Rectal smooth muscle tissue (tissue), 1 donor: ENCODE results near the gene ST14.

ENCODE experiments used
- H3K27ac ChIP-seq: one replicate; pipeline ENCODE4 v1.7.0; 2013; ENCODE audit warnings: low read depth, low read length, inconsistent platforms
- H3K27me3 ChIP-seq: one replicate; pipeline ENCODE4 v1.7.0; 2013; ENCODE audit warnings: low read length; ENCODE audit not compliant: control insufficient read depth, insufficient read depth
- H3K36me3 ChIP-seq: one replicate; pipeline ENCODE4 v1.7.0; 2013; ENCODE audit warnings: low read length; ENCODE audit not compliant: control insufficient read depth, insufficient read depth
- H3K4me1 ChIP-seq: one replicate; pipeline ENCODE4 v1.7.0; 2013; ENCODE audit warnings: low read length; ENCODE audit not compliant: control insufficient read depth, insufficient read depth
- H3K4me3 ChIP-seq: one replicate; pipeline ENCODE4 v1.7.0; 2013; ENCODE audit warnings: low read length
- H3K9ac ChIP-seq: one replicate; pipeline ENCODE4 v1.7.0; 2013; ENCODE audit warnings: low read length

ST14 gene

DNA sequence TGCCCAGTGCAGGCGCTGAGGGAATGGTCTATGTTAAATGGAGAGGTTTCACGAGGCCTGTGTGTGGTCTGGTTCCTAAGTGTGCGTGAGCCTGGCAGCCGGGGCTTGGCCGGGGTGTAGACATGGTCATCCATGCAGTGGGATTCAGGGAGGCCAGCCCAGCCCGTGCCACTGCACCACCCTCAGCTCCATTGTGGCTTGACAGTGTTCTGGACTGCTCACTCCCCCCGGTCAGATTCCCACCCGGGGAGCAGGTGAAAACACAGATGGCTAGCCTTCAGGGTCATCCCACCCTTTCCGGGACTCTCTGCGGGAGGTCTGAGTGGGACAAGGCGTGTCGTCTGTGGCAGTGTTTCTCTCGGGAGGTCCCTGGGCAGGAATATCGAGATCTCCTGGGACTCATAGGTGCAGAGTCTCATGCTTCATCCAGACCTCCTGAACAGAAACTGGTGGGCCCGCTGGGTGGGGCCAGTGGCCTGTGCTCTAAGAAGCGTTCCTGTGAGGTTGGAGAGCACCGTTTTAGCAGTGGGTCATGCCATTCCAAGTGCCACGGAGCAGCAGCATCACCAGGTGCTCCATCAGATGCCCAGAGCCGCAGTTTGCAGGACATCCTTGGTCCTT is 52.3 kb downstream of the ST14 start:
- Histone ChIP-seq H3K4me3 (no peak overlapping the region), H3K4me1 (no peaks in the 10 kb centered on the region), H3K27me3 (no peaks in the 10 kb centered on the region), H3K9ac (no peak overlapping the region), H3K27ac (no peak overlapping the region), H3K36me3 (peaks cover 4% of the 10 kb centered on the region)

DNA sequence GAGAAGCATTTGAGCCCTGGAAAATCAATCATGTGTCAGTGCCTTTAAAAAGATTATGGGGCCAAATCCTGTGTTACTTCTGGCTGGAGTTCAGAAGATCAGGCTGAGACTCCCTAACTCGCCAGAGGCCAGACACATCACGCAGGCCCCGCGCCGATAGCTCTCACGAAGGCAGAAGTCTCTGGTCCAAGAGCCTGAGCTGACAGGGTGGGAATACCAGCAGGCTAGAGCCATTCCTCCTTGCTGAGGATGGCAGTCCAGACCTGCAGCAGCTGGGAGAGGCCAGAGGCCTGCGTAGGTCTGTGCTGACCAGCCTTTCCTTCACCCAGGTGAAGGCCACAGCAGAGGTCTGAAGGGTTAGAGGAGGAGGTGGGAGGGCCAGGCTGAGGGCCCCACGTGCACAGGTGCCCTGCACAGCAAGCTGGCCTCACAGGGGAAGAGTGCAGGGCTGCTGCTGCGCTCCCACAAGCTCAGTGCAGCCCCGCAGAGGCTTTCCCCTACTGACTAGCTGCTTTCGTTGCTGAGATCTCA is 52.9 kb downstream of the ST14 start:
- no peaks in the 10 kb centered on the region for H3K4me1 ChIP-seq
- H3K27me3 ChIP-seq, result peaks cover 2% of the 10 kb centered on the region
- peaks cover 4% of the 10 kb centered on the region for H3K36me3 ChIP-seq
- H3K27ac ChIP-seq, result no peak overlapping the region
- no peak overlapping the region for H3K4me3 ChIP-seq
- H3K9ac ChIP-seq, result no peak overlapping the region

DNA sequence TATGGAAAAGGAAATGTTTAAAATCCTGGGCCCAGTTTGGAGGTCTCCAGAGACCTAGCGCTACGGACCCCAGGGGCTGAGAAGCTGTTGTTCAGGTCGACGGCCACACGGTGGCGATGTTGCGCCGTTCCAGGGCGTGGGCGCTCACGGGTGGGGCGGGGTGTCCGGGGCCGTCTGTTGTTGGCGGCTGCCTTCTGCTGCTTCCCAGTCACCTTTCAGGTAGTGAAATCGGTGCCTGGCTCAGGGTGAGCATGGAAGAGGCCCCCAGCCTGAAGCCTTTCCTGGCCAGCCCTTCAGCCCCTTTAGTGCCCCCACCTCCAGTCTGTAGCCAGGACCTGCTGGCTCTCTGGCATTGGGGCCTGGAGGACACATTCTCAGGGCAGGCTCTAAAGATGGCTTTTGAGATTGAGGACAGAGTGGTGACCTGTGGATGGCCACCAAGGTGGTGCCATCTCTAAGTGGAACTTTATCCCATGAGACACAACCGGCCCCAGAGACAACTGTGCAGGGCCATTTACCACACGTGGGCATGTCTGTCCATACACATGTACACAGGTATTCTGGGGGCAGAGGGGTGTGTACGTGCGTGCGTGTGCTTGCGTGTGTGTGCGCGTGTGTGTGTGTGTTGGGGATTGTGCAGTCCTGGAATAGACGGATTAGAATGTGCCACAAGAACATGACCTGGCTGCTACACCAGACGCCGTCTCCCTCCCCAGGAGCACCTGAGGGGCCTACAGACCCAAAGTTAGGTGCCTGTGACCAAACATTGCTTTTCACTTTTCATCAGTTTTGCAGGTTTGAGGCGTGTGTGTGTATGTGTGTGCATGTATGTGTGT is 53.8 kb downstream of the ST14 start:
- Histone ChIP-seq H3K4me1 (no peaks in the 10 kb centered on the region), H3K9ac (no peak overlapping the region), H3K4me3 (no peak overlapping the region), H3K27me3 (peaks cover 2% of the 10 kb centered on the region), H3K36me3 (peaks cover 4% of the 10 kb centered on the region), H3K27ac (no peak overlapping the region)

DNA sequence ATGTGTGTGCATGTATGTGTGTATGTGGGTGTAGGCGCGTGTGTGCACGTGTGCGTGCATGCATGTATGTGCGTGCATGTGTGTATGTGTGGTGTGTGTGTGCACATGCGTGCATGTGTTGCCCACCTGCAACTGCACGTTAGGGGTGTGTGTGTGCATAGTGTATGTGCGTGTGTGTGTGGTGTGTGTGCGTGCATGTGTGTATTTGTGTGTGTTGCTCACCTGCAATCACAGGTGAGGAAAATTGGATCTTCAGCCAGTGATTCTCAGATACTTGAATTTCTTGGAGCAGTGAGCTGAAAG is 54.3 kb downstream of the ST14 start:
- Histone ChIP-seq H3K4me3 (no peak overlapping the region), H3K27me3 (peaks cover 2% of the 10 kb centered on the region), H3K4me1 (no peaks in the 10 kb centered on the region), H3K36me3 (peaks cover 4% of the 10 kb centered on the region), H3K27ac (no peak overlapping the region), H3K9ac (no peak overlapping the region)

DNA sequence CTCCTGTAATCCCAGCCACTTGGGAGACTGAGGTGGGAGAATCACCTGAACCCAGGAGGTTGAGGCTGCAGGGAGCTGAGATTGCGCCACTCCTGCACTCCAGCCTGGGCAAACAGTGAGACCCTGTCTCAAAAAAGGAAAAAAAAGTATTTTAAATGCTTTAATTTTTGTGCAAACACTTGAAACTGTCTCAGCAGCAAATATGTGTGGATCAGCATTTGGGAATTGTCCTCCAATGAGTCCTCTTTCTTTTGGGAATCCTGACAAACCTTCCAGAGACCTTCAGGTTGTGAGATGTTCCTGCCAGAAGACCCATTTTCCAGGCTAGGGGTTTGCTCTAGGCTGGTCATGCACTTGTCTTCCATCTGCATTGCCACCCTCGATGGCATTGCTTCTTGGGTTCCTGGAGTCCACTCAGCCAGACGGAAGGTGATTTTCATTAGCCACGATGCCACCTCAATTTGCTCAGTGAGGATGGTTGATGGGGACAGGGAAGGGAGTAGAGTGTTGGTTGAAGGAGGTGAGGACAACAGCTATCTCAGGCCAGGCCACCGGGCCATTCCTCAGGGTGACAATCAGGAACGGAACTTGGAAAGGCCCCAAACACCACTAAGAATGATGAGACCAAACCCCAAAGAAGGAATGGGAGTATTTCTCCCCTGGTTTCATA is 55.4 kb downstream of the ST14 start:
- peaks cover 2% of the 10 kb centered on the region for H3K27me3 ChIP-seq
- H3K27ac ChIP-seq, result no peak overlapping the region

DNA sequence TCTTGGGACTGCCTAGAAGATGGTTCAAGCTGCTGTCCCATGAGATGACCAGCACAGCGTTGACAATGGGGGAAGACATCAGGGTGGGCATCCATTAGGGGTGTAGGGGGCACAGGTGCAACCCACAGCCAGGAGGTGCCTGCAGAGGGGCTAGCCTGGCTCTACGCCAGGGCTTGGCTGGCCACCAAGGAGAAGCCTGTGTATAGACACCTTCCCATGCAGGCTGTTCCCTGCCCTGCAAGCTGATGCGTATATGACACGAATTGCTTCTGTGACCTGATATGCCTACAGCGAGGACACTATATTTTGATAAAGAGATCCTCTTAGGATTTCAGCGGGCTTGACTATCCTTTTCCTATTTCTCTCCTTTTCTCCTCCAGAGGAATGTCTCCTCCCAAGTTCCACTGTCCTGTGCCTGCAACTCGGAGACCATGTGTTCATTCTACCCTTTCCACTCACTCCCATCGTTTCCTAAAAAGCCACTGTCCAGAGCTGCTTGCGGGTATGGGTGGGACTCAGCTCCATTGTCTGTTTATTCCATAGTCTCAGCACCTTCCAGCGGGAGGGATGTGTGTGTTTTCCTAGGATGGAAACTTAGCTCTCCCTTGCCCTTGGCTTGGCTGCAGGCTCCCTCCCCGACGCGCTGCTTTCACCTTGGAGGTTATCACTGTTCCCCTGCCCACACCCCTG is 56.1 kb downstream of the ST14 start:
- Histone ChIP-seq H3K27ac (no peak overlapping the region), H3K27me3 (peaks cover 2% of the 10 kb centered on the region), H3K36me3 (peaks cover 4% of the 10 kb centered on the region), H3K4me1 (no peaks in the 10 kb centered on the region), H3K9ac (no peak overlapping the region), H3K4me3 (no peak overlapping the region)

More for the DNA sequence above, 55.4 kb downstream of the ST14 start:
- Histone ChIP-seq H3K4me3 (no peak overlapping the region), H3K36me3 (peaks cover 4% of the 10 kb centered on the region), H3K9ac (no peak overlapping the region), H3K4me1 (no peaks in the 10 kb centered on the region)

DNA sequence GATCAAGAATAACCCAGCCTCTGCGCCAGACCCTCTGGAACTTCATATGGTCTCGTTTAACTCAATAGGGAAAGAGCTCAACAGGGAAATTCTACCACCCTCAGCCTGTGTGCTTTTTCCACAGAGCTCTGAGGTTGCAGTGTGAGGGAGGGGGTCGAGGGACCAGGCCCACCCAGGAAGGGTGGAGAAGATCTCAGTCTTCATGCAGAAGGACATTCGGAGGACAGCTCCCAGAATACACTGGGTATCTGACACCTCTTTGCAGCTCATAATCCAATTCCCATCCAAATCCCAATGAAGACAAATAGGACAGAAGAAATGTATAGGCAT is 56.6 kb downstream of the ST14 start:
- H3K4me1 ChIP-seq, result no peaks in the 10 kb centered on the region
- peaks cover 4% of the 10 kb centered on the region for H3K36me3 ChIP-seq

GRCh38 chr11:130216591-130217132 is 57.1 kb downstream of the ST14 start:
- Histone ChIP-seq H3K9ac (no peak overlapping the region), H3K4me1 (no peaks in the 10 kb centered on the region), H3K36me3 (peaks cover 4% of the 10 kb centered on the region), H3K27me3 (peaks cover 2% of the 10 kb centered on the region), H3K4me3 (no peak overlapping the region), H3K27ac (no peak overlapping the region)

More for the DNA sequence above, 56.6 kb downstream of the ST14 start:
- H3K9ac ChIP-seq, result no peak overlapping the region
- H3K27me3 ChIP-seq, result peaks cover 2% of the 10 kb centered on the region
- no peak overlapping the region for H3K27ac ChIP-seq
- no peak overlapping the region for H3K4me3 ChIP-seq

GRCh38 chr11:130217133-130218031 is 57.8 kb downstream of the ST14 start:
- H3K36me3 ChIP-seq, result peaks cover 4% of the 10 kb centered on the region
- no peak overlapping the region for H3K9ac ChIP-seq
- no peaks in the 10 kb centered on the region for H3K4me1 ChIP-seq
- H3K4me3 ChIP-seq, result no peak overlapping the region
- peaks cover 2% of the 10 kb centered on the region for H3K27me3 ChIP-seq
- H3K27ac ChIP-seq, result no peak overlapping the region

- H3K9ac ChIP-seq, result no peak overlapping the region
- H3K27me3 ChIP-seq, result peaks cover 2% of the 10 kb centered on the region
- H3K4me1 ChIP-seq, result no peaks in the 10 kb centered on the region
- no peak overlapping the region for H3K4me3 ChIP-seq
- H3K36me3 ChIP-seq, result peaks cover 4% of the 10 kb centered on the region
- no peak overlapping the region for H3K27ac ChIP-seq
Measured at GRCh38 chr11:130218501-130219070, 59.0 kb downstream of the ST14 start.

DNA sequence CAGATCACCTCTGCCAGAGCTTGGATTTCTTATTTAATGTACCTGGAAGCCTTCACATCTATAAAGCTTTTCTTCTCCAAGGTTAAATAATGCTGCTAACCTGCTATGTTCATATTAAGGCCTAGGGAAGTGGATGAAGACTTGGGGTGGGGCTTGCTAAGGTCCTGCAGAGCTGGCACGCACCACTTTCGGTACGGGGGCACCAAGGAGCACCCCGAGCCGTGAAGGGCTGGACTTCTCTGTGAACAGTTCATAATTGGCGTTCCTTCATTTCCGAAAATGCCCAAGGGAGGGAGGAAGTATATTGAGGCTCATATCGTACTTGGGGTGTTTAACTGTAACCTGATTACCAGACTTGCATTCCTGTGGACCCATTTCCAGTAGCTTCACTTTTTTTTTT is 59.6 kb downstream of the ST14 start:
- no peak overlapping the region for H3K9ac ChIP-seq
- peaks cover 2% of the 10 kb centered on the region for H3K27me3 ChIP-seq
- H3K4me1 ChIP-seq, result no peaks in the 10 kb centered on the region
- no peaks in the 10 kb centered on the region for H3K36me3 ChIP-seq
- no peak overlapping the region for H3K27ac ChIP-seq
- H3K4me3 ChIP-seq, result no peak overlapping the region
